GM10266 (cell line): ENCODE data around the gene GNG7.
"Not testable (repeated sequence)": the region's sequence is repeated elsewhere in the genome, so short reads cannot be mapped to it uniquely, and the experiment has no call there.

Source experiments
- DNase-seq: peaks from one replicate; pipeline ENCODE4 v3.0.0; 2012; ENCODE audit errors: extremely low spot score
- TF ChIP-seq, protein P1 (sequence below): IDR thresholded peaks from 2 replicates; pipeline ENCODE4 v1.5.1; 2012; ENCODE audit warnings: mild to moderate bottlenecking, low read depth; ENCODE audit not compliant: control insufficient read depth, insufficient read depth; ENCODE audit errors: missing control alignments

GNG7 gene

DNA sequence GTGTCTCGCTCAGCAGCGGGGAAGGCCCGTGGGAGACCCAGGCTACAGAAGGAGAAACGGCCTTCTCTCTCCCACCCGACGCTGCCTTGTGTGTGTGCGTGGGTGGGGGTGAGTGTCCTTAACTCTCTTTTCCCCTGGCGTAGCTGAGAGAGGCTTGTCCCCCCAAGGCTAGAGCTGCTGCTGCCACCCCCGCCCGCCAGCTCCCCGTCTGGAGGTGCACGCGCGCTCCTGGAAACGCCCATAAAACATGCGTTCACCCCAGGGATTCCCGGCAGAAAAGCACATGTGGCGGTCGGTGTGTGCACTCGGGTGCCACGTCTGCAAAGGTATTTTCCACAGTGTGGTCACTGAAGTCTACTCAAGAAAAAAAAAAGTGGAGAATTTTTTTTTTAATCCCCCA, 190.5 kb downstream of the GNG7 start:
- TF ChIP-seq, protein P1, sequence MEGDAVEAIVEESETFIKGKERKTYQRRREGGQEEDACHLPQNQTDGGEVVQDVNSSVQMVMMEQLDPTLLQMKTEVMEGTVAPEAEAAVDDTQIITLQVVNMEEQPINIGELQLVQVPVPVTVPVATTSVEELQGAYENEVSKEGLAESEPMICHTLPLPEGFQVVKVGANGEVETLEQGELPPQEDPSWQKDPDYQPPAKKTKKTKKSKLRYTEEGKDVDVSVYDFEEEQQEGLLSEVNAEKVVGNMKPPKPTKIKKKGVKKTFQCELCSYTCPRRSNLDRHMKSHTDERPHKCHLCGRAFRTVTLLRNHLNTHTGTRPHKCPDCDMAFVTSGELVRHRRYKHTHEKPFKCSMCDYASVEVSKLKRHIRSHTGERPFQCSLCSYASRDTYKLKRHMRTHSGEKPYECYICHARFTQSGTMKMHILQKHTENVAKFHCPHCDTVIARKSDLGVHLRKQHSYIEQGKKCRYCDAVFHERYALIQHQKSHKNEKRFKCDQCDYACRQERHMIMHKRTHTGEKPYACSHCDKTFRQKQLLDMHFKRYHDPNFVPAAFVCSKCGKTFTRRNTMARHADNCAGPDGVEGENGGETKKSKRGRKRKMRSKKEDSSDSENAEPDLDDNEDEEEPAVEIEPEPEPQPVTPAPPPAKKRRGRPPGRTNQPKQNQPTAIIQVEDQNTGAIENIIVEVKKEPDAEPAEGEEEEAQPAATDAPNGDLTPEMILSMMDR, result no peak
- no peak for DNase-seq

DNA sequence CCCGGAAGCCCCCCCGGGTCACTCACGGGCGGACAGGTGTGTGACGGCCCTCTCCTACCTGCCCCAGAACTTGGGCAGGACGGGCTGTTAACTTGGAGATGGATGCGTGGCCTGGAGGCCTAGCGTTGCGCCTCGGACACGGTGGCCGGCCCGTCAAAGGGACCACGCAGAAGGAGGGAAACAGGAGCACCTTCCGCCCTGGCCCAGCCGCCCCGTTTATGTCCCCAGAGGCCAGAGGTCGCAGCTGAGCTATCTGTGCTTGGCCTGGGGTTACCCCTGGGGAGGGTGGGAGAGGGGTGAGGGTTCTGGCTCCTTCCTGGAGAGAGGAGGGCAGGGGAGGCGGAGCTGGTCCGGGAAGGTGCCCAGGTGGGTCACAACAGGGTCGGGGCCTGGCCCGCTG, 190.9 kb downstream of the GNG7 start:
- TF ChIP-seq, protein P1, result peak; percentile 38
- no peak for DNase-seq

DNA sequence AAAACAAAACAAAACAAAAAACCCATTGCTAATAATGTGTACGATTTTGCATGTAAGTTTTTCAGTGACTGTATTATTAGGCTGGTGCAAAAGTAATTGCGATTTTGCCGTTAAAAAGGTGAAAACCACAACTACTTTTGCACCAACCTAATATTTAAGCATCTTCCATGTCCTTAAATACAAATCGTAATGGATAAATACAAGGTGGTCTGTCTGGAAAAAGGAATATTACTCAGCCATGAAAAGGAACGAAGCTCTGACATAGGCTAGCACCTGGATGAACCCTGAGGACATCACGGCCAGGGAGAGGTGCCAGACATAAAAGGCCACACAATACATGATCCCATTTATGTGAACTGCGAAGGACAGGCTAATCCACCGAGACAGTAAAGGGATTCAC, 193.4 kb downstream of the GNG7 start:
- TF ChIP-seq, protein P1, result no peak
- no peak for DNase-seq

DNA sequence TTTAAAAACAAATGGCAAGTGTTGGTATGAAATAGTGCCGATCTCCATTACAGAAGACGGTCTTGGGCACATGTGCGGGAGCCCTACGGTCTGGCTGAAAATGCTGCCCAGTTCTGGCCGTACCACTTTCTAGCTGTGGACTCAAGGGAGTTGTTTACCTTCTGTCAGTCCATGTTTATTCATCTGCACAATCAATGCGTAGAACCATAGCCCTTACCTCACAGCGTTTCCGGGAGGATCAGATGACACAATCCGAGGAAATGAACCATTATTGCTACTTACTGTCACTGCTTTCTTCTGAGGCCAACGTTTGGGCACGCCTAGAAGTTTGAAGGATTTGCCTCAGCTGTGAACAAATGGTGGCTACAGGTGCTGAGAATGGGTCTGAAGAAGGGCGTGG, 195.4 kb downstream of the GNG7 start:
- no peak for DNase-seq
- TF ChIP-seq, protein P1, result no peak

DNA sequence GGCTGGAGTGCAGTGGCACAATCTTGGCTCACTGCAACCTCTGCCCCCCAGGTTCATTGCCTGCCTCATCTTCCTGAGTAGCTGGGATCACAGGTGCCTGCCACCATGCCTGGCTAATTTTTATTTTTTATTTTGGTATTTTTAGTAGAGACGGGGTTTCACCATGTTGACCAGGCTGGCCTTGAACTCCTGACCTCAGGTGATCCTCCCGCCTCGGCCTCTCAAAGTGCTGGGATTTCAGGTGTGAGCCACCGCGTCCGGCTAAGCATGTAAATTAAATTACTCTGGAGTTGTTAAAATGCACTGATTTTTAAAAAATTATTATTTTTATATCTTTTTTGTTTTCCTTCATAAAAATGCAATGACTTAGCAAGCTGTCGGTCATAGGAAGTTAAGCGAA, 195.8 kb downstream of the GNG7 start:
- DNase-seq, result not testable (repeated sequence)

DNA sequence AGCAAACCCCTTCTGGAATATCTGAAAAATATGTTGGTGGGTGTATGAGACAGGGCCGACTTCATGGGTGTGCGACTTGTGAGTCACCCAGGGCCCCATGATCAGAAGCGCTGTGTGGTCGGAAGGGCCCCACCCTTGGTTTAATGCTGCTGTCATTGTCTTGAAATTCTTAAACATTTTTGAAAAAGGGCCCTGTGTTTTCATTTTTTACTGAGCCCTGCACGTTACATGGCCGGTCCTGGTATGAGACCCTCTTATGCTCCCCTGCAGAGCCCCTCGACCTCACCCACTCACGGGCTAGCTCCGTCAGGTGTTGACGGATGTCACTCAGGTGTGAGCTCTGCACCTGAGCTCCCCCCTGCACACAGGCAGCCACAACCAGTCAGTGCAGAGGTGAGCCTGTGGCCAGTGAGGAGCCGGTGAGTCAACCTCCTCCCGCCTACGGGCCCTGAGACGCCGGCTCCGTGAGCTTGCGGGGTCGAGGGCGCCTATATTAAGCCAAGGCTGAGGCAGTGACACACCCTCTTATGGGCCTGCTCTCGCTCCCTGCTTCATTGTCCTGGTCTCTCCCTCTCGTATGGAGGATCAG, 198.9 kb downstream of the GNG7 start:
- no peak for DNase-seq
- TF ChIP-seq, protein P1, result no peak

DNA sequence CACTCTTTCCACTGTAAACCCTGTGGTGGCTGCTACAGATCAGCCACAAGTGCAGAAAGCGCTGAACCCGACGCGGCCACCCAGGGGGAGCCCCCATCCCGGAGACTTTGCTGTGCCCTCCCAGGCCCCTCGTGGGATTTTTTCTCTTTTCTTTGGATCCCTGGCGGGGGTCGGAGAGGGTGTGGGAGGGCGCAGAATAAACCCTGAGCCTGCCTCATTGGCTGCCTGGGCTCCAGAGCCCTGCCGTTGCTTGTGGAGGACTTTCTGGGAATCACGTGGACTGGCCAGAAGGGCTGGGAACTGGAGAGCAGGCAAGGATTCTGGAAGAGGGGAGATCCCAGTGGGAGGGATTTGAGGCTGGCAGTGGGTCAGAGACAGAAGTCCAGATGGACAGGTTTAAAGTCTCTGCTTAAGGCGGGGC, 201.6 kb downstream of the GNG7 start:
- DNase-seq, result no peak
- TF ChIP-seq, protein P1, result no peak

DNA sequence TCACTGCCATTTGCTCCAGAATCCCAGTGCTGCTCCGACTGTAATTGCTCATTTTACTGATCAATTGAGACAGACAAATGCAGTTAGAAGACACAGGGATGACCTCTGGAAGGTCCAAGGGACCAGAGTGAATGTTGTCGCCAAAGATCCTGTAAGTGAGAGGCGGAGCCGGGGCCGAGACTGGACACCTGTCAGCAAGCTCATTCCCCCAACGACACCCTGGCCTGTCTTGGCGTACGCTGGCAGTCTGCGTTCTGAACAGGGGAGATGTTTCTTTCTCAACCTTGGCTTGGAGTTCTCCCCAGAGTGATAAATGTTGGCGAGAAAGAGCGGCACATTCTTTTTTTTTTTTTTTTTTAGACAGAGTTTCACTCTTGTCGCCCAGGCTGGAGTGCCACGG, 202.3 kb downstream of the GNG7 start:
- no peak for DNase-seq
- TF ChIP-seq, protein P1, result no peak
